ENCODE data around the gene LDLRAD3.

LDLRAD3 gene

GRCh38 chr11:35928688-35929395, 15.0 kb upstream of the LDLRAD3 start:
- Histone ChIP-seq H3K9me2 (replicated peaks; ENCODE audit: control insufficient read depth, low read length) (no peaks in the 10 kb centered on the region), H3K79me2 (ENCODE audit: control insufficient read depth, low read length) (no peaks in the 10 kb centered on the region), H3K27ac (ENCODE audit: low read depth, low read length) (no peak overlapping the region), H3K9me3 (ENCODE audit: control insufficient read depth, insufficient read depth, low read length) (no peaks in the 10 kb centered on the region), H3K36me3 (ENCODE audit: control insufficient read depth, low read length) (no peaks in the 10 kb centered on the region), H3K27me3 (ENCODE audit: control insufficient read depth, low read length) (no peaks in the 10 kb centered on the region), H4K20me1 (ENCODE audit: control insufficient read depth, insufficient read depth, low read depth, low read length) (no peaks in the 10 kb centered on the region), H3K4me3 (ENCODE audit: low read length) (no peak overlapping the region), H3K4me1 (ENCODE audit: control insufficient read depth, low read length) (no peaks in the 10 kb centered on the region), H3F3A (ENCODE audit: control insufficient read depth, insufficient read depth) (no peaks in the 10 kb centered on the region), H3K4me2 (ENCODE audit: low read length) (no peak overlapping the region)
- TF ChIP-seq CTCF (IDR thresholded peaks at IDR 0.05; ENCODE audit: low read depth, low read length, poor library complexity, severe bottlenecking) (no peak), EZH2phosphoT487 (IDR thresholded peaks at IDR 0.05; ENCODE audit: borderline replicate concordance, low read length) (no peak)

- Histone ChIP-seq H3K4me1 (ENCODE audit: control insufficient read depth, low read length) (no peaks in the 10 kb centered on the region), H3K79me2 (ENCODE audit: control insufficient read depth, low read length) (no peaks in the 10 kb centered on the region), H3K4me2 (ENCODE audit: low read length) (no peak overlapping the region), H3K36me3 (ENCODE audit: control insufficient read depth, low read length) (no peaks in the 10 kb centered on the region), H3K27ac (ENCODE audit: low read depth, low read length) (no peak overlapping the region), H4K20me1 (ENCODE audit: control insufficient read depth, insufficient read depth, low read depth, low read length) (no peaks in the 10 kb centered on the region), H3K9me2 (replicated peaks; ENCODE audit: control insufficient read depth, low read length) (no peaks in the 10 kb centered on the region), H3F3A (ENCODE audit: control insufficient read depth, insufficient read depth) (no peaks in the 10 kb centered on the region), H3K27me3 (ENCODE audit: control insufficient read depth, low read length) (no peaks in the 10 kb centered on the region), H3K4me3 (ENCODE audit: low read length) (no peak overlapping the region), H3K9me3 (ENCODE audit: control insufficient read depth, insufficient read depth, low read length) (no peaks in the 10 kb centered on the region)
- TF ChIP-seq EZH2phosphoT487 (IDR thresholded peaks at IDR 0.05; ENCODE audit: borderline replicate concordance, low read length) (no peak), CTCF (IDR thresholded peaks at IDR 0.05; ENCODE audit: low read depth, low read length, poor library complexity, severe bottlenecking) (no peak)
Observed at GRCh38 chr11:35930466-35930865, 13.4 kb upstream of the LDLRAD3 start.

- Histone ChIP-seq H3F3A (ENCODE audit: control insufficient read depth, insufficient read depth) (no peaks in the 10 kb centered on the region), H3K79me2 (ENCODE audit: control insufficient read depth, low read length) (no peaks in the 10 kb centered on the region), H3K36me3 (ENCODE audit: control insufficient read depth, low read length) (no peaks in the 10 kb centered on the region), H3K27ac (ENCODE audit: low read depth, low read length) (no peak overlapping the region), H3K4me3 (ENCODE audit: low read length) (no peak overlapping the region), H4K20me1 (ENCODE audit: control insufficient read depth, insufficient read depth, low read depth, low read length) (no peaks in the 10 kb centered on the region), H3K4me2 (ENCODE audit: low read length) (no peak overlapping the region), H3K9me3 (ENCODE audit: control insufficient read depth, insufficient read depth, low read length) (no peaks in the 10 kb centered on the region), H3K27me3 (ENCODE audit: control insufficient read depth, low read length) (no peaks in the 10 kb centered on the region), H3K4me1 (ENCODE audit: control insufficient read depth, low read length) (no peaks in the 10 kb centered on the region), H3K9me2 (replicated peaks; ENCODE audit: control insufficient read depth, low read length) (no peaks in the 10 kb centered on the region)
- TF ChIP-seq CTCF (IDR thresholded peaks at IDR 0.05; ENCODE audit: low read depth, low read length, poor library complexity, severe bottlenecking) (no peak), EZH2phosphoT487 (IDR thresholded peaks at IDR 0.05; ENCODE audit: borderline replicate concordance, low read length) (no peak)
Observed at GRCh38 chr11:35932121-35932520, 11.7 kb upstream of the LDLRAD3 start.

Data from DOHH2 (cell line).